Measurements from ENCODE around the gene ZNF366.

ZNF366 gene

DNA sequence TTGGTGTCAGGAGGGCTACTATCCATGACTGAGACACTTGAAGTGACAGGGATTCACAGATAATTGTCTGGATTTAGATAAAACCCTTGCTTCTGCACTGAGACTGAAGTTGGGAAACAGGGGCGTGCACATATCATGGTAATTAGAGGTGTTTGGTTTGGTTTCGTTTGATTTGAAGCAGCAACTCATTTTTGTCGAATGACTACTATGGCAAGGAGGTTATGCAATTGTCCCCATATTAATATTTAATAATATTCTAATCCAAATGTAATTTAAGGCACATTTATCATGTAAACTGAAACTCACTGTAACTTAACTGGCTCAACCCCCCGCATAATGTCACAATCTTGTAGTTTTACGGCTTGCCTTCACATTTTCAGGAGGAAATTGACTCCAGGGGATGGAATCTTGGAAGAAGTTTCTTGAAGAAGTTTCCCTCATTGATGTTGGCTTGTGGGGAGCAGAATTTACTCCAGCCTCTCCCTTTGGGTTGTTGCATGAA lies 12.5 kb downstream of the ZNF366 start:
- no peaks in the 10 kb centered on the region for H3K79me2 ChIP-seq
- H3K4me2 ChIP-seq (ENCODE audit: low read length) = no peak overlapping the region
- no peak overlapping the region for H3K9ac ChIP-seq
- H3K27me3 ChIP-seq (ENCODE audit: control insufficient read depth, insufficient read depth, low read length) = no peaks in the 10 kb centered on the region
- H3K9me3 ChIP-seq (ENCODE audit: control insufficient read depth, low read length) = no peaks in the 10 kb centered on the region
- no peak overlapping the region for H3K4me3 ChIP-seq (ENCODE audit: low read depth, low read length)
- H3K36me3 ChIP-seq (ENCODE audit: control insufficient read depth, insufficient read depth, low read length) = no peaks in the 10 kb centered on the region
- no peaks in the 10 kb centered on the region for H3K4me1 ChIP-seq
- no peak overlapping the region for H2AFZ ChIP-seq
- no peak overlapping the region for H3K27ac ChIP-seq
- TF ChIP-seq, protein P1, sequence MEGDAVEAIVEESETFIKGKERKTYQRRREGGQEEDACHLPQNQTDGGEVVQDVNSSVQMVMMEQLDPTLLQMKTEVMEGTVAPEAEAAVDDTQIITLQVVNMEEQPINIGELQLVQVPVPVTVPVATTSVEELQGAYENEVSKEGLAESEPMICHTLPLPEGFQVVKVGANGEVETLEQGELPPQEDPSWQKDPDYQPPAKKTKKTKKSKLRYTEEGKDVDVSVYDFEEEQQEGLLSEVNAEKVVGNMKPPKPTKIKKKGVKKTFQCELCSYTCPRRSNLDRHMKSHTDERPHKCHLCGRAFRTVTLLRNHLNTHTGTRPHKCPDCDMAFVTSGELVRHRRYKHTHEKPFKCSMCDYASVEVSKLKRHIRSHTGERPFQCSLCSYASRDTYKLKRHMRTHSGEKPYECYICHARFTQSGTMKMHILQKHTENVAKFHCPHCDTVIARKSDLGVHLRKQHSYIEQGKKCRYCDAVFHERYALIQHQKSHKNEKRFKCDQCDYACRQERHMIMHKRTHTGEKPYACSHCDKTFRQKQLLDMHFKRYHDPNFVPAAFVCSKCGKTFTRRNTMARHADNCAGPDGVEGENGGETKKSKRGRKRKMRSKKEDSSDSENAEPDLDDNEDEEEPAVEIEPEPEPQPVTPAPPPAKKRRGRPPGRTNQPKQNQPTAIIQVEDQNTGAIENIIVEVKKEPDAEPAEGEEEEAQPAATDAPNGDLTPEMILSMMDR (IDR thresholded peaks at IDR 0.05) = no peak

DNA sequence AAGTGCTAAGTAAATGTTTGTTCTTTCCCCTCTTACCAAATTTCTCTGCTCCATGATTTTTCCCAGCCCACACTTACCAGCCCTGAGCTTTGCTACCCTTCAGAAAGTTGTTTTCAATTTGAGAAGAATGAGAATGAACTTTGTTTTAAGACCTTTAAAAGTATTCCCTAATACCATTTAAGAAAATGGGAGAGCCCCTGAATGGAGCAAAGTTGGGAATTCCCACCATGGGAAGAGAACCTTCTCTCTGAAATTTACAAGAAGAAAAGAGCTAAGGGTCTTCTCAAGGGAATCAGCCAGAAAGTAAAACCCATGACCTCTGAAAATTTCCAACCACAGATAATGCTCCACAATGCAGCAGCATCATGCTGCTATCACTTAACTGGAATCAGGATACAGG lies 17.7 kb downstream of the ZNF366 start:
- TF ChIP-seq, protein P1 (IDR thresholded peaks at IDR 0.05) = no peak
- H3K27ac ChIP-seq = no peak overlapping the region
- H3K79me2 ChIP-seq = no peaks in the 10 kb centered on the region
- H3K9ac ChIP-seq = no peak overlapping the region
- no peaks in the 10 kb centered on the region for H3K9me3 ChIP-seq (ENCODE audit: control insufficient read depth, low read length)
- no peaks in the 10 kb centered on the region for H3K27me3 ChIP-seq (ENCODE audit: control insufficient read depth, insufficient read depth, low read length)
- no peak overlapping the region for H3K4me2 ChIP-seq (ENCODE audit: low read length)
- H3K36me3 ChIP-seq (ENCODE audit: control insufficient read depth, insufficient read depth, low read length) = no peaks in the 10 kb centered on the region
- no peak overlapping the region for H3K4me3 ChIP-seq (ENCODE audit: low read depth, low read length)
- no peak overlapping the region for H2AFZ ChIP-seq
- no peaks in the 10 kb centered on the region for H3K4me1 ChIP-seq

DNA sequence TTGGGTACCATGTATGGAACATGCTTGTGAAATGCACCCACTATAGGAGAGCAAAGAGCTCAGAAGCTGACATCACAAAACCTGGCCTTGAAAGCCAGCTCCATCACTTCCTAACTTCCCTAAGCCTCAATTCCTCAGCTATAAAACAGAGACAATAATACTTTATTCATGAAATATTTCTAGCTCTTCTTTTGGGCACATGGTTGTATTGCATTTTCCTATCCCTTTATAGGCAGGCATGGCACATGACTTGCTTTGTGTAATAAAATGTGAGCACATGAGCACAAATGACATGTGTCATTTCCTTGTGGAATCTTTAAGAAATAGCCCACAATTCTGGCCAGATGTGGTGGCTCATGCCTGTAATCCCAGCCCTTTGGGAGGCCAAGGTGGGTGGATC lies 18.5 kb downstream of the ZNF366 start:
- Histone ChIP-seq H3K9ac (no peak overlapping the region), H3K79me2 (no peaks in the 10 kb centered on the region), H3K36me3 (ENCODE audit: control insufficient read depth, insufficient read depth, low read length) (no peaks in the 10 kb centered on the region), H3K4me1 (no peaks in the 10 kb centered on the region), H3K4me2 (ENCODE audit: low read length) (no peak overlapping the region), H3K4me3 (ENCODE audit: low read depth, low read length) (no peak overlapping the region), H3K27me3 (ENCODE audit: control insufficient read depth, insufficient read depth, low read length) (no peaks in the 10 kb centered on the region), H3K9me3 (ENCODE audit: control insufficient read depth, low read length) (no peaks in the 10 kb centered on the region), H2AFZ (no peak overlapping the region), H3K27ac (no peak overlapping the region)
- TF ChIP-seq, protein P1 (IDR thresholded peaks at IDR 0.05) = no peak

DNA sequence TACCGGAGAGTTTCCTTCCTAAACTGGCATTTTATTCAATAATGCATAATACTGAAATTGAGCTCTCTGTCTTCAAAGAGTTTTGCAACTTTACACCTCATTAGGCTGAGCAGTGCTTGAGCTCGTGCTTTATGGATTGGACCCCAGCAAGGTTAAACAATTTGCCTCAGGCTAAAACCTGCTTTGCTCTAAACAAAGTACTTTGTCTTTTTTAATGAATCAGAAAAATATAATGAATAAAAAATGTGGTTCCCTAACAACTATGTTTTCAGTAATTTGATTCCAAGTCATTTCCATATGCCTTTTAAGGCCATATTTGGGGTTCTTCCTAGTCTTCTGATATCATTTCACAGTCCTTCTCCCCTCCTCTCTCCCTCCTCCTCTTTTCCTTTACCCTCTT lies 20.0 kb downstream of the ZNF366 start:
- H3K36me3 ChIP-seq (ENCODE audit: control insufficient read depth, insufficient read depth, low read length) = no peaks in the 10 kb centered on the region
- H3K4me1 ChIP-seq = no peaks in the 10 kb centered on the region
- H3K27ac ChIP-seq = no peak overlapping the region
- no peak overlapping the region for H3K4me2 ChIP-seq (ENCODE audit: low read length)
- H3K27me3 ChIP-seq (ENCODE audit: control insufficient read depth, insufficient read depth, low read length) = no peaks in the 10 kb centered on the region
- no peak overlapping the region for H3K4me3 ChIP-seq (ENCODE audit: low read depth, low read length)
- H2AFZ ChIP-seq = no peak overlapping the region
- no peak overlapping the region for H3K9ac ChIP-seq
- no peaks in the 10 kb centered on the region for H3K79me2 ChIP-seq
- H3K9me3 ChIP-seq (ENCODE audit: control insufficient read depth, low read length) = no peaks in the 10 kb centered on the region
- TF ChIP-seq, protein P1 (IDR thresholded peaks at IDR 0.05) = no peak

DNA sequence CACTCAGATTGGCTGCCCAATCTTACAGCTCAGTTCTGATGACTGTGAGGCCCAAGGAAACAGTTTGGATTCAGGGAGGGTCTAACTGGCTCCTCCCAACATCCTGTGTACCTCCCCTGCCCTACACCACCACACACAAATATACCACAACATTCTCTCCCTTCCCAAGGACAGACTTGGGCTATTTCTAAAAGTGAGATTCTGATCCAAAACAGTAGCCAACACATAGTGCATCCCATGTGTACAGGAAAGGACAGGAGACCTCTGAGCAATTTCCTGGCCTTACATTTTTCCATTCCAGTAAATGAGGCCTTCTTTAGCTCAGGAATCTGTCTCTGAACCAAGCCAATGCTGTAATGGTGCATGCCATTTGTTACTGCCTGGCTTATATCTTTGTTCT lies 20.8 kb downstream of the ZNF366 start:
- no peak overlapping the region for H3K4me2 ChIP-seq (ENCODE audit: low read length)
- no peaks in the 10 kb centered on the region for H3K27me3 ChIP-seq (ENCODE audit: control insufficient read depth, insufficient read depth, low read length)
- no peak overlapping the region for H3K27ac ChIP-seq
- TF ChIP-seq, protein P1 (IDR thresholded peaks at IDR 0.05) = no peak
- H3K9me3 ChIP-seq (ENCODE audit: control insufficient read depth, low read length) = no peaks in the 10 kb centered on the region
- H2AFZ ChIP-seq = no peak overlapping the region
- no peaks in the 10 kb centered on the region for H3K4me1 ChIP-seq
- H3K9ac ChIP-seq = no peak overlapping the region
- no peaks in the 10 kb centered on the region for H3K36me3 ChIP-seq (ENCODE audit: control insufficient read depth, insufficient read depth, low read length)
- H3K79me2 ChIP-seq = no peaks in the 10 kb centered on the region
- H3K4me3 ChIP-seq (ENCODE audit: low read depth, low read length) = no peak overlapping the region
